ENCODE data around the gene PRRG3. TPM values are rescaled to one million over a fixed set of nuclear protein-coding genes. Genes with fewer than 3 reads are reported as not detected.

The PRRG3 gene
- total RNA-seq, 1 experiment from 2014 or later: not detected

DNA sequence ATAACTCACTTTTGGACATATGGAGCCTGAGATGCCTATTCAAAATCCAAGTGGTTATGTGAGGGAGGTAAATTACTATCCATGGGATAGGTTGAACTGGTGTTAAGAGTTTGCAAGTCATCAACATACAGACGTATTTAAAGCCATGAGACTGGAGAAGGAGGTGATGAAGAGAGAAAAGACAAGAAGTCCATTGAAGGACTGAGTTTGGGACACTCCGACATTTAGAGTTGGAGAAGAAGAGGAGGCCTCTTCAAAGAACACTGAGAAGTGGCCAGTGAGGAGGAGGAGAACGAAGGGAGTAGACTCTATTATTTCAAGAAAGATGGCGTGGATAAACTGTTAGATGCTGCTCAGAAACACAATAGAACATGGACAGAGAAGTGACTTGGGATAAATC, 39.2 kb downstream of the PRRG3 start, which contains the start of gene CNGA2:
Gene CNGA2 (plus strand): TSS at position 301 of the 400 bp plus-strand sequence. CDS start 3,738 bp downstream, outside the sequence.
- DNase-seq (ENCODE audit: unreplicated experiment): no peak
- ChIA-PET POLR2A (no interaction called here), CTCF (interaction anchor here (0.6 kb wide), 1 partner anchor 116 kb away, joined by 3 read pairs; no protein-coding TSS in a partner anchor)
- BruUV-seq (replicated peaks): no TSS peak
- Mint-ChIP-seq H3K36me3 (ENCODE audit: insufficient read depth, unreplicated experiment) (no peaks in the 10 kb centered on the region), H3K4me1 (ENCODE audit: insufficient read depth, unreplicated experiment) (no peaks in the 10 kb centered on the region), H3K9me3 (ENCODE audit: unreplicated experiment) (no peaks in the 10 kb centered on the region), H3K27me3 (ENCODE audit: insufficient read depth, unreplicated experiment) (no peaks in the 10 kb centered on the region), H3K4me3 (ENCODE audit: unreplicated experiment) (no peak within 1 kb of the TSS), H3K27ac (ENCODE audit: low read depth, unreplicated experiment) (no peak within 1 kb of the TSS)
- TF ChIP-seq, protein P1, sequence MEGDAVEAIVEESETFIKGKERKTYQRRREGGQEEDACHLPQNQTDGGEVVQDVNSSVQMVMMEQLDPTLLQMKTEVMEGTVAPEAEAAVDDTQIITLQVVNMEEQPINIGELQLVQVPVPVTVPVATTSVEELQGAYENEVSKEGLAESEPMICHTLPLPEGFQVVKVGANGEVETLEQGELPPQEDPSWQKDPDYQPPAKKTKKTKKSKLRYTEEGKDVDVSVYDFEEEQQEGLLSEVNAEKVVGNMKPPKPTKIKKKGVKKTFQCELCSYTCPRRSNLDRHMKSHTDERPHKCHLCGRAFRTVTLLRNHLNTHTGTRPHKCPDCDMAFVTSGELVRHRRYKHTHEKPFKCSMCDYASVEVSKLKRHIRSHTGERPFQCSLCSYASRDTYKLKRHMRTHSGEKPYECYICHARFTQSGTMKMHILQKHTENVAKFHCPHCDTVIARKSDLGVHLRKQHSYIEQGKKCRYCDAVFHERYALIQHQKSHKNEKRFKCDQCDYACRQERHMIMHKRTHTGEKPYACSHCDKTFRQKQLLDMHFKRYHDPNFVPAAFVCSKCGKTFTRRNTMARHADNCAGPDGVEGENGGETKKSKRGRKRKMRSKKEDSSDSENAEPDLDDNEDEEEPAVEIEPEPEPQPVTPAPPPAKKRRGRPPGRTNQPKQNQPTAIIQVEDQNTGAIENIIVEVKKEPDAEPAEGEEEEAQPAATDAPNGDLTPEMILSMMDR (IDR thresholded peaks at IDR 0.05; ENCODE audit: unreplicated experiment): no peak
- intact Hi-C loops (cut with micrococcal nuclease): no loop called here

DNA sequence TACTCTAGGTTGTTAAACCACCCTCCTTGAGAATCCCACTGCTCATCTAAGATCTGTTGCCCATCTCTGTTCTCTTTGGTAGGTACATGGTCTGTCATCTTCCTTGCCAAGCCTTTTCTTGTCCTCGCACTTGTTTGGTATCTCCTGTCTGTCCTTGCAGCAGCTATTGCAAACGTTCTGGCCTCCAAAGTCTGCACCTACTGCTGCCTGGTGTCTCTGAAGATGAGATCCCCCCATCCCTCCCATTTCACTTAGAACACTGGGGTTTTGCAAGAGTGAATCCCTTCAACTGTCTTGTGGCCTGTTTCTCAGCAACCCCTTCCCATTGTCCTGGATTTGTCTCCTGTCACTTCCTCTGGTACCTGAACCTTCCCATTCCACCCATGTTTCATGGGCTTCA, 40.0 kb downstream of the PRRG3 start:
- CTCF ChIA-PET: interaction anchor here (0.6 kb wide), 2 partner anchors 49 to 60 kb away, joined by 3 read pairs; no protein-coding TSS in a partner anchor
- TF ChIP-seq, protein P1 (IDR thresholded peaks at IDR 0.05; ENCODE audit: unreplicated experiment): no peak
- no TSS peak for BruUV-seq (replicated peaks)

DNA sequence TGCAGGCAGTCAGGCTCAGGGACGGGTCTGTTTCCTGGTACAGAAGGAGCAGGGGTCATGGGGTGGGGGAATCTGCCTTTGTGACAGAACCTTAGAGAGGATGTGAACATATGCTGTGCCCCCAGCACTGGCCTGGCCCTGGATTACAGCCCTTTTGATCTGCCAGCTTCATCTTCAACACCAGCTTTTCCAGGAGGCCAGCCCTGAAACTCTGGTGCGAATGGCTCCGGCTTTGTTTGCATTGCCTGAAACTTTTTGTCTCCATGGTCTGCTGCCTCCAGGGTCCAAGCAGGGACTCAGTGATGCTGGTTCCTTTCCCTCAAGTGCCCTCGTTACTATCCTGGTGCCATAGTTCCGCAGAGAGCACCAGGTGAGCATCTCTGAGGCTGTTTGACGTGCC, 41.4 kb downstream of the PRRG3 start:
- ChIA-PET CTCF (interaction anchor here (0.5 kb wide), 1 partner anchor 20 kb away, joined by 3 read pairs; no protein-coding TSS in a partner anchor), POLR2A (no interaction called here)
- Mint-ChIP-seq H3K9me3 (ENCODE audit: unreplicated experiment) (no peaks in the 10 kb centered on the region), H3K27ac (ENCODE audit: low read depth, unreplicated experiment) (no peak overlapping the region), H3K36me3 (ENCODE audit: insufficient read depth, unreplicated experiment) (no peaks in the 10 kb centered on the region), H3K4me1 (ENCODE audit: insufficient read depth, unreplicated experiment) (no peaks in the 10 kb centered on the region), H3K27me3 (ENCODE audit: insufficient read depth, unreplicated experiment) (no peaks in the 10 kb centered on the region), H3K4me3 (ENCODE audit: unreplicated experiment) (no peak overlapping the region)
- no TSS peak for BruUV-seq (replicated peaks)
- TF ChIP-seq, protein P1 (IDR thresholded peaks at IDR 0.05; ENCODE audit: unreplicated experiment): no peak
- DNase-seq (ENCODE audit: unreplicated experiment): no peak
- intact Hi-C loops (cut with micrococcal nuclease): no loop called here

More for the DNA sequence above, 40.0 kb downstream of the PRRG3 start:
- no peaks in the 10 kb centered on the region for H3K27me3 Mint-ChIP-seq (ENCODE audit: insufficient read depth, unreplicated experiment)
- intact Hi-C loops (cut with micrococcal nuclease): no loop called here
- no peaks in the 10 kb centered on the region for H3K9me3 Mint-ChIP-seq (ENCODE audit: unreplicated experiment)
- no peak overlapping the region for H3K27ac Mint-ChIP-seq (ENCODE audit: low read depth, unreplicated experiment)
- H3K4me1 Mint-ChIP-seq (ENCODE audit: insufficient read depth, unreplicated experiment): no peaks in the 10 kb centered on the region
- no peak overlapping the region for H3K4me3 Mint-ChIP-seq (ENCODE audit: unreplicated experiment)
- POLR2A ChIA-PET: no interaction called here
- H3K36me3 Mint-ChIP-seq (ENCODE audit: insufficient read depth, unreplicated experiment): no peaks in the 10 kb centered on the region
- no peak for DNase-seq (ENCODE audit: unreplicated experiment)

DNA sequence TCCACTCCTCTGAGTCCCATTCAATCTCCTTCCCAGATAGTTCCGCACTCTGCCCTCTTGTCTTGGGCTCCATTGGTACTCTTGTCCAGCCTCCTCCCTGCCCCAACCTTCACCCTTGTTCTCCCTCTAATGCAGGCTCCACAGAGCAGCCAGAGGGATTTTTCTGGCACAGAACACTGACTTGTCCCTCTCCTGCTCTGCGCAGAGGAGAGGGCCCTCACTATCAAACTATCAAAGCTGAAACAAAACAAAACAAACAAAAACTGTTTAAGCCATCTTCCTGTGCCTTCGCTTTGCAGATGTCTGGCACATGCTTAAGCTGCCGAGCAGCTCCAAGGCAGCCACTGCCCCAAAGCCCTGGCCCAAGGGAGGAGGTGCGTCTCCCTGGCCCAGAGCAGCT, 42.2 kb downstream of the PRRG3 start:
- Mint-ChIP-seq H3K27ac (ENCODE audit: low read depth, unreplicated experiment) (no peak overlapping the region), H3K4me3 (ENCODE audit: unreplicated experiment) (no peak overlapping the region), H3K27me3 (ENCODE audit: insufficient read depth, unreplicated experiment) (no peaks in the 10 kb centered on the region), H3K9me3 (ENCODE audit: unreplicated experiment) (no peaks in the 10 kb centered on the region), H3K4me1 (ENCODE audit: insufficient read depth, unreplicated experiment) (no peaks in the 10 kb centered on the region), H3K36me3 (ENCODE audit: insufficient read depth, unreplicated experiment) (no peaks in the 10 kb centered on the region)
- no peak for DNase-seq (ENCODE audit: unreplicated experiment)
- TF ChIP-seq, protein P1 (IDR thresholded peaks at IDR 0.05; ENCODE audit: unreplicated experiment): no peak
- no TSS peak for BruUV-seq (replicated peaks)
- POLR2A ChIA-PET: no interaction called here
- intact Hi-C loops (cut with micrococcal nuclease): no loop called here
- CTCF ChIA-PET: no interaction called here
